Adrenal gland (tissue), 5 donors: ENCODE data around the gene CREM.

Experiments
- CTCF ChIP-seq, 6 experiments: fragments of 450-650 bp in 4 of 6; fragments of 200-600 bp in 2 of 6; sonication (generic) in 1 of 6; IDR thresholded peaks; 1 replicate in 5 of 6; 2 replicates in 1 of 6; pipeline versions ENCODE4 v1.5.1 to v1.8.0; 2016 to 2021; ENCODE audit warnings: antibody characterized with exemption in 6 of 6, mild to moderate bottlenecking in 2 of 6, moderate library complexity in 1 of 6
- POLR2A ChIP-seq, 2 donors: fragments of 450-650 bp; IDR thresholded peaks; one replicate each; pipeline ENCODE4 v1.6.1; 2017; ENCODE audit warnings: antibody characterized with exemption in 2 of 2, mild to moderate bottlenecking in 2 of 2, moderate library complexity in 1 of 2
- donor health status: DM: no; HTN: no; CAD: no.

DNA sequence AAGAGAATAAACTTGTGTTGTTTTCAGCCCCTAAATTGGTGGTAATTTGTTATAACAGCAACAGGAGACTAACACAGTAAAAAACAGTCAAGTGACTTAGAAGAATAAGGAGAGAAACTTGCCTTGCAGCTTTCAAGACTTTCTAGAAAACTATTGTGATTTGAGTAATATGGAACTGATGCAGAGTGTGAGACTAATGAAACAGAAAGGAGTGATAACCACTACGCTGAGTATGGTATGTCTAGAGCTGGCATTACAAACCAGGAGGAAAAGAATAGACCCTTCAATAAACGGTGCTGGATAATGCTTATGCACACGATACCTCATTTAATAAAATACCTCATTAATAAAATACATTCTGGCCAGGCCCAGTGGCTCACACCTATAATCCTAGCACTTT, 99.9 kb downstream of the CREM start:
- TF ChIP-seq CTCF (IDR thresholded peaks at IDR 0.05), result no peak
- TF ChIP-seq POLR2A (IDR thresholded peaks at IDR 0.05), result no peak
